K562 (cell line): ENCODE measurements around the gene MED19. TPM values are rescaled to one million over a fixed set of nuclear protein-coding genes. Genes with fewer than 3 reads are reported as not detected.

ENCODE experiments used
- ATAC-seq: fragments of 200-7000 bp; cut with Tn5 transposase; 3 replicates; pipeline ENCODE4 v1.9.1; 2020; ENCODE audit warnings: moderate library complexity
- BruUV-seq: library from RNA; stranded (reverse); fragments of 400-500 nt; replicated peaks from 2 replicates; lab custom pipeline; 2021; lab: Mats Ljungman, UMichigan
- CTCF ChIA-PET: fragments of 300-600 bp; formaldehyde crosslinking; extraction: SDS; loops from one replicate; lab custom pipeline; 2021; ENCODE audit warnings: low intra/inter-chr PET ratio; lab: Yijun Ruan, JAX
- POLR2A ChIA-PET: fragments of 300-600, 350-650 bp; sonication (Branson Sonifier 250); formaldehyde crosslinking; extraction: SDS; loops from one replicate; lab custom pipeline; 2021; ENCODE audit warnings: antibody characterized with exemption, inconsistent platforms; lab: Yijun Ruan, JAX
- DNase-seq, 4 experiments: peaks; one replicate each; pipeline versions ENCODE4 v3.0.0 to v3.0.0-alpha.2; 2011 to 2018; ENCODE audit warnings: low spot score in 3 of 4, mixed read lengths in 3 of 4; ENCODE audit errors: extremely low read depth in 1 of 4
- FAIRE-seq: peaks from 2 replicates; lab custom pipeline; 2011; peaks lifted over from hg19 to GRCh38; lab: Jason Lieb, UNC
- H2AFZ ChIP-seq: 2 replicates; pipeline ENCODE4 v1.6.0; 2011; ENCODE audit warnings: low read depth, low read length, control low read depth, inconsistent platforms
- H3K27ac ChIP-seq: fragments of 200-600 bp; 3 replicates; pipeline ENCODE4 v1.8.0; 2011; ENCODE audit warnings: low read depth, mild to moderate bottlenecking, control low read depth, inconsistent platforms, low read length, moderate library complexity, mixed read lengths; ENCODE audit errors: extremely low read depth
- H3K27me3 ChIP-seq, 2 experiments: fragments of 300-600 bp in 1 of 2; 2 replicates in 1 of 2; 3 replicates in 1 of 2; pipeline versions ENCODE4 v1.6.0 to v1.8.0; 2011; ENCODE audit warnings: inconsistent platforms in 2 of 2, low read length in 2 of 2, mild to moderate bottlenecking in 1 of 2, mixed read lengths in 1 of 2, moderate library complexity in 1 of 2; ENCODE audit not compliant: control insufficient read depth in 2 of 2, insufficient read depth in 2 of 2
- H3K36me3 ChIP-seq: fragments of 300-600 bp; 3 replicates; pipeline ENCODE4 v1.8.0; 2011; ENCODE audit warnings: mild to moderate bottlenecking, low read length, inconsistent platforms; ENCODE audit not compliant: control insufficient read depth, insufficient read depth
- H3K4me1 ChIP-seq, 2 experiments: fragments of 200-600 bp in 1 of 2; replicated peaks in 1 of 2; 2 replicates in 1 of 2; 3 replicates in 1 of 2; pipeline versions ENCODE4 v1.5.1 to v1.8.0; 2011; ENCODE audit warnings: inconsistent platforms in 2 of 2, low read length in 2 of 2, mild to moderate bottlenecking in 1 of 2, mixed read lengths in 1 of 2, moderate library complexity in 1 of 2; ENCODE audit not compliant: control insufficient read depth in 2 of 2, insufficient read depth in 2 of 2
- H3K4me2 ChIP-seq: 2 replicates; pipeline ENCODE4 v1.6.1; 2011; ENCODE audit warnings: low read length, control low read depth, inconsistent platforms, mixed read lengths; ENCODE audit not compliant: insufficient read depth
- H3K4me3 ChIP-seq: fragments of 200-600 bp; sonication (generic), shearing (Covaris generic); 2 replicates; pipeline ENCODE4 v1.5.1; 2016; ENCODE audit warnings: control low read depth, inconsistent platforms
- H3K79me2 ChIP-seq: fragments of 200-600 bp; 3 replicates; pipeline ENCODE4 v1.8.0; 2011; ENCODE audit warnings: low read length, inconsistent platforms; ENCODE audit not compliant: control insufficient read depth, insufficient read depth
- H3K9ac ChIP-seq, 2 experiments: 2 replicates each; pipeline versions ENCODE4 v1.6.0 to v1.6.1; 2011; ENCODE audit warnings: low read depth in 2 of 2, low read length in 2 of 2, control low read depth in 1 of 2, inconsistent platforms in 1 of 2, mild to moderate bottlenecking in 1 of 2, mixed read lengths in 1 of 2; ENCODE audit not compliant: insufficient read depth in 1 of 2
- H3K9me1 ChIP-seq: one replicate; pipeline ENCODE4 v1.6.0; 2011; ENCODE audit warnings: inconsistent platforms, mild to moderate bottlenecking, low read length, moderate library complexity; ENCODE audit not compliant: control insufficient read depth, insufficient read depth
- H3K9me3 ChIP-seq: replicated peaks from 2 replicates; pipeline ENCODE4 v1.5.1; 2011; ENCODE audit warnings: low read depth, low read length, inconsistent platforms; ENCODE audit not compliant: control insufficient read depth, insufficient read depth
- H4K20me1 ChIP-seq: replicated peaks from 2 replicates; pipeline ENCODE4 v1.6.1; 2011; ENCODE audit warnings: low read length, inconsistent platforms, mixed read lengths; ENCODE audit not compliant: control insufficient read depth, insufficient read depth
- BRD4 ChIP-seq: fragments of 200-600 bp; sonication (generic); IDR thresholded peaks from 2 replicates; pipeline ENCODE4 v1.6.1; 2017; ENCODE audit warnings: inconsistent platforms
- CC2D1A ChIP-seq: fragments of 450-650 bp; IDR thresholded peaks from 2 replicates; pipeline ENCODE4 v1.6.1; 2017; ENCODE audit warnings: mild to moderate bottlenecking
- HOXB6 ChIP-seq: fragments of 250-450 bp; sonication (Bioruptor Pico); IDR thresholded peaks from 2 replicates; pipeline ENCODE4 v1.5.1; 2022; ENCODE audit warnings: mild to moderate bottlenecking, borderline replicate concordance
- MEIS2 ChIP-seq: fragments of 450-650 bp; IDR thresholded peaks from 2 replicates; pipeline ENCODE4 v1.6.1; 2014; ENCODE audit warnings: mild to moderate bottlenecking; ENCODE audit not compliant: partially characterized antibody
- NR3C1 ChIP-seq: sonication (generic); formaldehyde crosslinking; IDR thresholded peaks from 2 replicates; pipeline ENCODE4 v1.8.1; 2022; ENCODE audit warnings: missing genetic modification reagents
- SP1 ChIP-seq: sonication (generic); formaldehyde crosslinking; IDR thresholded peaks from 2 replicates; pipeline ENCODE4 v1.8.1; 2022; ENCODE audit warnings: mild to moderate bottlenecking, missing genetic modification reagents
- SRSF7 ChIP-seq: fragments of 200-400 bp; formaldehyde crosslinking; optimal IDR thresholded peaks from 2 replicates; pipeline ENCODE3; 2017; ENCODE audit warnings: mild to moderate bottlenecking, low read depth, low read length
- ZNF146 ChIP-seq: IDR thresholded peaks from one replicate; pipeline ENCODE4 v1.6.1; 2018; ENCODE audit warnings: missing compliant biosample characterization; ENCODE audit not compliant: unreplicated experiment
- WGBS: fragments of 100-300 bp; shearing (Covaris generic); methylation state at CpG from one replicate; pipeline ENCODE4 v1.1.6; 2016; ENCODE audit warnings: low coverage, mixed read lengths; ENCODE audit not compliant: insufficient coverage; ENCODE audit errors: missing lambda C conversion rate; 5-methylcytosine and 5-hydroxymethylcytosine counted together
- in situ Hi-C: fragments of 300-500 bp; cut with MboI; formaldehyde crosslinking; loops from 4 replicates; pipeline ENCODE4 v1.15.0; 2018; ENCODE audit warnings: inconsistent platforms, mixed read lengths
- intact Hi-C: fragments of 100-400 bp; cut with micrococcal nuclease; formaldehyde crosslinking; loops from 2 replicates; pipeline ENCODE4 v1.14.2; 2022
- polyA plus RNA-seq, 8 experiments: library from polyadenylated mRNA; depleted of rRNA in 4 of 8; stranded (reverse) in 5 of 8; unstranded in 3 of 8; fragments of >200 nt; fragmentation: Nextera tagmentation in 2 of 8; fragmentation: Illumina TruSeq in 1 of 8; extraction: Ambion mirVana in 2 of 8; extraction: Trizol in 1 of 8; gene quantifications; 2 replicates each; pipeline versions ENCODE4 v1.2.1 to v1.2.3, GENCODE V29; 2011 to 2014; ENCODE audit warnings: inconsistent platforms in 1 of 8, missing spikeins in 1 of 8
- total RNA-seq, 7 experiments: library from RNA; depleted of rRNA in 6 of 7; stranded (reverse); fragments of >200 nt in 6 of 7; fragmentation: Illumina TruSeq in 2 of 7; extraction: Trizol in 2 of 7; gene quantifications; 2 replicates each; pipeline versions ENCODE4 v1.2.1 to v1.2.3, GENCODE V29; 2011 to 2021; ENCODE audit warnings: low replicate concordance in 1 of 7
- TF ChIP-seq, protein P1 (sequence below), 3 experiments: fragments of 200-800 bp in 1 of 3; fragments of 250-450 bp in 1 of 3; fragments of 450-650 bp in 1 of 3; sonication (Bioruptor Pico) in 1 of 3; sonication (Bioruptor generic) in 1 of 3; formaldehyde crosslinking in 1 of 3; IDR thresholded peaks; 2 replicates each; pipeline versions ENCODE4 v1.6.1 to v1.8.0; 2016 to 2022; ENCODE audit warnings: mild to moderate bottlenecking in 2 of 3, missing genetic modification characterization in 2 of 3, missing compliant biosample characterization in 1 of 3, moderate library complexity in 1 of 3
- TF ChIP-seq, protein P2 (sequence below), 2 experiments: IDR thresholded peaks; 2 replicates each; pipeline ENCODE4 v1.6.1; 2012; ENCODE audit warnings: improper control_type of control experiment in 2 of 2, low read depth in 2 of 2, low read length in 2 of 2, borderline replicate concordance in 1 of 2
- TF ChIP-seq, protein P3 (sequence below): fragments of 250-450 bp; sonication (Bioruptor Pico); IDR thresholded peaks from 2 replicates; pipeline ENCODE4 v1.4.0; 2020; ENCODE audit warnings: mild to moderate bottlenecking
- TF ChIP-seq, protein P4 (sequence below), 2 experiments: fragments of 450-650 bp in 1 of 2; sonication (generic) in 1 of 2; formaldehyde crosslinking; conservative IDR thresholded peaks; 2 replicates each; pipeline versions ENCODE4 v1.4.0 to v1.8.1; 2020 to 2022; ENCODE audit warnings: mild to moderate bottlenecking in 1 of 2, missing genetic modification reagents in 1 of 2

MED19 gene
- total and polyA plus RNA-seq, 9 of the 15 experiments (the other 6 are each of a cell fraction or from before 2014, with no cell fraction given), result 7.3 to 23.5 (median 15.0) TPM

DNA sequence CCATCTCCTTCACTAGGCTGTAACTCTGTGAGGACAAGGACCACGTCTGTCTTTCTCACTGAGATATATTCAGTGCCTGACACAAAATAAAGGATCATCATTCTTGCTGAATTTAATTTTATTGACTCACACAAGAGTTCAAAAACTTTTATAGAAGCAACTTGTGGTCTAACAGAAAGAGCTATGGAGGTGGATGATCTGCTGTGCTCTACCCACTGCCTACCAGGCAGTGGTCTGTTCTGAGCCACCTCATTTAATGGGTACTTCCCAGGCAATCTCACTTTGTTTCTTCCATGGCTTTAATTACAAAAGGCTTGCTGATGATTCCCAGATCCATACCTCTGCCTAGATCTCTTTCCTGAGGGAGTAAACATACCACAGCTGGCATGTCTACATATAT lies 34.9 kb upstream of the MED19 start:
- in situ Hi-C loops, result loop anchor here (5.0 kb wide), 1 partner anchor 45 kb away; no protein-coding TSS in a partner anchor
- TF ChIP-seq MEIS2 (no peak), SRSF7 (no peak), BRD4 (no peak), NR3C1 (CRISPR knock-in tag) (no peak), CC2D1A (no peak), ZNF146 (no peak), HOXB6 (CRISPR knock-in tag) (no peak), SP1 (CRISPR knock-in tag) (no peak)
- TF ChIP-seq, protein P1, sequence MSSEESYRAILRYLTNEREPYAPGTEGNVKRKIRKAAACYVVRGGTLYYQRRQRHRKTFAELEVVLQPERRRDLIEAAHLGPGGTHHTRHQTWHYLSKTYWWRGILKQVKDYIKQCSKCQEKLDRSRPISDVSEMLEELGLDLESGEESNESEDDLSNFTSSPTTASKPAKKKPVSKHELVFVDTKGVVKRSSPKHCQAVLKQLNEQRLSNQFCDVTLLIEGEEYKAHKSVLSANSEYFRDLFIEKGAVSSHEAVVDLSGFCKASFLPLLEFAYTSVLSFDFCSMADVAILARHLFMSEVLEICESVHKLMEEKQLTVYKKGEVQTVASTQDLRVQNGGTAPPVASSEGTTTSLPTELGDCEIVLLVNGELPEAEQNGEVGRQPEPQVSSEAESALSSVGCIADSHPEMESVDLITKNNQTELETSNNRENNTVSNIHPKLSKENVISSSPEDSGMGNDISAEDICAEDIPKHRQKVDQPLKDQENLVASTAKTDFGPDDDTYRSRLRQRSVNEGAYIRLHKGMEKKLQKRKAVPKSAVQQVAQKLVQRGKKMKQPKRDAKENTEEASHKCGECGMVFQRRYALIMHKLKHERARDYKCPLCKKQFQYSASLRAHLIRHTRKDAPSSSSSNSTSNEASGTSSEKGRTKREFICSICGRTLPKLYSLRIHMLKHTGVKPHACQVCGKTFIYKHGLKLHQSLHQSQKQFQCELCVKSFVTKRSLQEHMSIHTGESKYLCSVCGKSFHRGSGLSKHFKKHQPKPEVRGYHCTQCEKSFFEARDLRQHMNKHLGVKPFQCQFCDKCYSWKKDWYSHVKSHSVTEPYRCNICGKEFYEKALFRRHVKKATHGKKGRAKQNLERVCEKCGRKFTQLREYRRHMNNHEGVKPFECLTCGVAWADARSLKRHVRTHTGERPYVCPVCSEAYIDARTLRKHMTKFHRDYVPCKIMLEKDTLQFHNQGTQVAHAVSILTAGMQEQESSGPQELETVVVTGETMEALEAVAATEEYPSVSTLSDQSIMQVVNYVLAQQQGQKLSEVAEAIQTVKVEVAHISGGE (CRISPR knock-in tag; IDR thresholded peaks at IDR 0.05), result no peak
- TF ChIP-seq, protein P2, sequence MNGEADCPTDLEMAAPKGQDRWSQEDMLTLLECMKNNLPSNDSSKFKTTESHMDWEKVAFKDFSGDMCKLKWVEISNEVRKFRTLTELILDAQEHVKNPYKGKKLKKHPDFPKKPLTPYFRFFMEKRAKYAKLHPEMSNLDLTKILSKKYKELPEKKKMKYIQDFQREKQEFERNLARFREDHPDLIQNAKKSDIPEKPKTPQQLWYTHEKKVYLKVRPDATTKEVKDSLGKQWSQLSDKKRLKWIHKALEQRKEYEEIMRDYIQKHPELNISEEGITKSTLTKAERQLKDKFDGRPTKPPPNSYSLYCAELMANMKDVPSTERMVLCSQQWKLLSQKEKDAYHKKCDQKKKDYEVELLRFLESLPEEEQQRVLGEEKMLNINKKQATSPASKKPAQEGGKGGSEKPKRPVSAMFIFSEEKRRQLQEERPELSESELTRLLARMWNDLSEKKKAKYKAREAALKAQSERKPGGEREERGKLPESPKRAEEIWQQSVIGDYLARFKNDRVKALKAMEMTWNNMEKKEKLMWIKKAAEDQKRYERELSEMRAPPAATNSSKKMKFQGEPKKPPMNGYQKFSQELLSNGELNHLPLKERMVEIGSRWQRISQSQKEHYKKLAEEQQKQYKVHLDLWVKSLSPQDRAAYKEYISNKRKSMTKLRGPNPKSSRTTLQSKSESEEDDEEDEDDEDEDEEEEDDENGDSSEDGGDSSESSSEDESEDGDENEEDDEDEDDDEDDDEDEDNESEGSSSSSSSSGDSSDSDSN (IDR thresholded peaks at IDR 0.05; ENCODE audit: borderline replicate concordance in 1 of 2, low read depth in 2 of 2, low read length in 2 of 2), result no peak
- TF ChIP-seq, protein P3, sequence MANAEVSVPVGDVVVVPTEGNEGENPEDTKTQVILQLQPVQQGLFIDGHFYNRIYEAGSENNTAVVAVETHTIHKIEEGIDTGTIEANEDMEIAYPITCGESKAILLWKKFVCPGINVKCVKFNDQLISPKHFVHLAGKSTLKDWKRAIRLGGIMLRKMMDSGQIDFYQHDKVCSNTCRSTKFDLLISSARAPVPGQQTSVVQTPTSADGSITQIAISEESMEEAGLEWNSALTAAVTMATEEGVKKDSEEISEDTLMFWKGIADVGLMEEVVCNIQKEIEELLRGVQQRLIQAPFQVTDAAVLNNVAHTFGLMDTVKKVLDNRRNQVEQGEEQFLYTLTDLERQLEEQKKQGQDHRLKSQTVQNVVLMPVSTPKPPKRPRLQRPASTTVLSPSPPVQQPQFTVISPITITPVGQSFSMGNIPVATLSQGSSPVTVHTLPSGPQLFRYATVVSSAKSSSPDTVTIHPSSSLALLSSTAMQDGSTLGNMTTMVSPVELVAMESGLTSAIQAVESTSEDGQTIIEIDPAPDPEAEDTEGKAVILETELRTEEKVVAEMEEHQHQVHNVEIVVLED, result no peak
- TF ChIP-seq, protein P4, sequence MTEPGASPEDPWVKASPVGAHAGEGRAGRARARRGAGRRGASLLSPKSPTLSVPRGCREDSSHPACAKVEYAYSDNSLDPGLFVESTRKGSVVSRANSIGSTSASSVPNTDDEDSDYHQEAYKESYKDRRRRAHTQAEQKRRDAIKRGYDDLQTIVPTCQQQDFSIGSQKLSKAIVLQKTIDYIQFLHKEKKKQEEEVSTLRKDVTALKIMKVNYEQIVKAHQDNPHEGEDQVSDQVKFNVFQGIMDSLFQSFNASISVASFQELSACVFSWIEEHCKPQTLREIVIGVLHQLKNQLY (CRISPR knock-in tag; conservative IDR thresholded peaks at IDR 0.05), result no peak

More for the DNA sequence above, 34.9 kb upstream of the MED19 start:
- ChIA-PET CTCF (no interaction called here), POLR2A (interaction anchor here (0.6 to 2.7 kb wide), 5 partner anchors 10 to 387 kb away, joined by 3 to 13 read pairs (median 3); partner anchors contain the start of gene CTNND1)
- BruUV-seq, result no TSS peak
- intact Hi-C loops, result no loop called here
- peaks cover 18% of the 10 kb centered on the region for H3K79me2 ChIP-seq
- DNase-seq (no peak), FAIRE-seq (no peak), ATAC-seq (no peak)
- 89% methylated on average over 1 of the region's 1 CpG for WGBS
- H3K4me2 ChIP-seq, result no peak overlapping the region
- H3K27me3 ChIP-seq, result no peaks in the 10 kb centered on the region
- H2AFZ ChIP-seq, result no peak overlapping the region
- H3K9me3 ChIP-seq, result no peaks in the 10 kb centered on the region
- H3K9ac ChIP-seq, result no peak overlapping the region
- no peaks in the 10 kb centered on the region for H4K20me1 ChIP-seq
- H3K4me3 ChIP-seq, result no peak overlapping the region
- H3K27ac ChIP-seq, result no peak overlapping the region
- H3K36me3 ChIP-seq, result peaks cover 43% of the 10 kb centered on the region
- H3K4me1 ChIP-seq, result peaks cover 0 to 17% of the 10 kb centered on the region in 2 experiments; a peak in 3 of 5 replicates
- no peaks in the 10 kb centered on the region for H3K9me1 ChIP-seq
